GM12891 (cell line): ENCODE measurements around the gene SLC9A8.

Experiments
- PAX5 ChIP-seq: IDR thresholded peaks from 2 replicates; pipeline ENCODE4 v1.6.1; 2011; ENCODE audit warnings: low read length, moderate library complexity, mild to moderate bottlenecking; ENCODE audit not compliant: insufficient read depth, severe bottlenecking
- POLR2A ChIP-seq: IDR thresholded peaks from 2 replicates; pipeline ENCODE4 v1.6.1; 2011; ENCODE audit warnings: low read depth, low read length, control low read depth
- POLR2AphosphoS5 ChIP-seq: IDR thresholded peaks from 2 replicates; pipeline ENCODE4 v1.6.1; 2011; ENCODE audit warnings: low read depth, low read length, control low read depth
- SPI1 ChIP-seq: IDR thresholded peaks from 2 replicates; pipeline ENCODE4 v1.6.1; 2011; ENCODE audit warnings: low read depth, low read length, control low read depth

GRCh38 chr20:49859807-49860206 is 47.2 kb downstream of the SLC9A8 start:
- no peak for TF ChIP-seq POLR2A
- TF ChIP-seq POLR2AphosphoS5: no peak
- no peak for TF ChIP-seq PAX5
- TF ChIP-seq SPI1: no peak
